Hepatocyte (in vitro differentiated cells): ENCODE measurements around the gene ZNF385D. TPM values are rescaled to one million over a fixed set of nuclear protein-coding genes. Genes with fewer than 3 reads are reported as not detected.

Source experiments
- DNase-seq: peaks from one replicate; pipeline ENCODE4 v3.0.0-alpha.2; 2016; ENCODE audit warnings: low spot score
- H2AFZ ChIP-seq: fragments of 200-600 bp; sonication (generic); 2 replicates; pipeline ENCODE4 v1.6.0; 2016; ENCODE audit warnings: antibody characterized with exemption, mild to moderate bottlenecking
- H3K27ac ChIP-seq: fragments of 200-600 bp; sonication (generic); 2 replicates; pipeline ENCODE4 v1.5.1; 2016; ENCODE audit warnings: mild to moderate bottlenecking
- H3K27me3 ChIP-seq: fragments of 200-600 bp; sonication (generic); 2 replicates; pipeline ENCODE4 v1.6.1; 2016
- H3K36me3 ChIP-seq: fragments of 200-600 bp; sonication (generic); replicated peaks from 2 replicates; pipeline ENCODE4 v1.5.1; 2016; ENCODE audit warnings: low read depth; ENCODE audit not compliant: insufficient read depth
- H3K4me1 ChIP-seq: fragments of 200-600 bp; sonication (generic); 2 replicates; pipeline ENCODE4 v1.5.1; 2016; ENCODE audit warnings: mild to moderate bottlenecking, moderate library complexity; ENCODE audit not compliant: insufficient read depth
- H3K4me2 ChIP-seq: fragments of 200-600 bp; sonication (generic); 2 replicates; pipeline ENCODE4 v1.6.0; 2016
- H3K4me3 ChIP-seq: fragments of 200-600 bp; sonication (generic); 2 replicates; pipeline ENCODE4 v1.5.1; 2016; ENCODE audit warnings: mild to moderate bottlenecking
- H3K79me2 ChIP-seq: fragments of 200-600 bp; sonication (generic); 2 replicates; pipeline ENCODE4 v1.6.0; 2017; ENCODE audit warnings: mild to moderate bottlenecking
- H3K9me2 ChIP-seq: fragments of 200-600 bp; sonication (generic); replicated peaks from 2 replicates; pipeline ENCODE4 v1.6.0; 2017; ENCODE audit warnings: mild to moderate bottlenecking; ENCODE audit not compliant: insufficient read depth
- H3K9me3 ChIP-seq: fragments of 200-600 bp; sonication (generic); 2 replicates; pipeline ENCODE4 v1.5.1; 2016; ENCODE audit warnings: low read depth, mild to moderate bottlenecking
- H4K20me1 ChIP-seq: fragments of 200-600 bp; sonication (generic); 2 replicates; pipeline ENCODE4 v1.6.0; 2016; ENCODE audit warnings: mild to moderate bottlenecking; ENCODE audit not compliant: insufficient read depth, poor library complexity, severe bottlenecking
- CTCF ChIP-seq: fragments of 200-600 bp; sonication (generic); IDR thresholded peaks from 2 replicates; pipeline ENCODE4 v1.5.1; 2016; ENCODE audit warnings: antibody characterized with exemption, mild to moderate bottlenecking; ENCODE audit not compliant: poor library complexity
- EZH2 ChIP-seq: fragments of 200-600 bp; sonication (generic); IDR thresholded peaks from 2 replicates; pipeline ENCODE4 v1.6.1; 2016; ENCODE audit warnings: antibody characterized with exemption, mild to moderate bottlenecking, borderline replicate concordance
- EZH2phosphoT487 ChIP-seq: fragments of 200-600 bp; sonication (generic); IDR thresholded peaks from one replicate; pipeline ENCODE4 v1.6.1; 2018; ENCODE audit warnings: antibody characterized with exemption, mild to moderate bottlenecking, low read depth, moderate library complexity; ENCODE audit not compliant: unreplicated experiment, severe bottlenecking
- WGBS: methylation state at CpG from one replicate; pipeline ENCODE4 v1.1.6; 2016; ENCODE audit warnings: low lambda C conversion rate; ENCODE audit errors: missing lambda C conversion rate; 5-methylcytosine and 5-hydroxymethylcytosine counted together
- polyA plus RNA-seq: library from polyadenylated mRNA; unstranded; fragments of >200 nt; fragmentation: Nextera tagmentation; extraction: Ambion mirVana; gene quantifications from 2 replicates; pipeline ENCODE4 v1.2.1, GENCODE V29; 2016
- total RNA-seq: library from RNA; depleted of rRNA; stranded (reverse); fragments of >200 nt; gene quantifications from 2 replicates; pipeline ENCODE4 v1.2.3, GENCODE V29; 2014

ZNF385D gene
- total and polyA plus RNA-seq, 2 experiments from 2014 or later: 4.9 to 7.4 TPM

DNA sequence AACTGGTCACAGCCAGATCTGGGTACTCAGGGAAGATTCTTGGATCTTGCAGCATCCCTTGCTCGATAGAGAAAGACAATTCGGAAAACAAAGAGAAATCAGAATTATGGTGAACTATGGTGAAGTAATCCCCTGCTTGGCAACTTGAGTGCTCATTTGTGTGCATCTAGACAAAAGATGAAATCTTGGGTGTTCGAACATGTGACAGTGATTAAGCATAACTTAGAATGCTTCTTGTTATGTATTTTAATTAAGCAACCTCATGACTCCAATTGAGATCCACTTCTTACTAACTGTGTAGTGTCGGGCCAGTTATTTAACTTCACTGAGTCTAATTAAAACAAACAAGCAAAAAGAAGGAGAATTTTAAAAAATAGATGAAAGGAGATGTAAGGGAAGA, 56.5 kb downstream of the ZNF385D start:
- Histone ChIP-seq H3K4me3 (no peak overlapping the region), H3K36me3 (no peaks in the 10 kb centered on the region), H3K9me3 (no peaks in the 10 kb centered on the region), H3K4me2 (no peak overlapping the region), H3K9me2 (no peaks in the 10 kb centered on the region), H3K27me3 (no peaks in the 10 kb centered on the region), H4K20me1 (no peaks in the 10 kb centered on the region), H3K79me2 (no peaks in the 10 kb centered on the region), H3K27ac (no peak overlapping the region), H3K4me1 (no peaks in the 10 kb centered on the region), H2AFZ (no peak overlapping the region)
- TF ChIP-seq EZH2phosphoT487: no peak
- no peak for TF ChIP-seq CTCF
- TF ChIP-seq EZH2: no peak
- DNase-seq: no peak
- 86% methylated on average over 4 of the region's 4 CpGs for WGBS

- Histone ChIP-seq H2AFZ (no peak overlapping the region), H3K4me3 (no peak overlapping the region), H3K4me1 (no peaks in the 10 kb centered on the region), H3K4me2 (no peak overlapping the region), H3K79me2 (no peaks in the 10 kb centered on the region), H3K9me3 (no peaks in the 10 kb centered on the region), H3K27me3 (no peaks in the 10 kb centered on the region), H3K36me3 (no peaks in the 10 kb centered on the region), H3K9me2 (no peaks in the 10 kb centered on the region), H3K27ac (no peak overlapping the region), H4K20me1 (no peaks in the 10 kb centered on the region)
- no peak for DNase-seq
- TF ChIP-seq EZH2 (no peak), CTCF (no peak), EZH2phosphoT487 (no peak)
- 97% methylated on average over 6 of the region's 6 CpGs for WGBS
Measured at GRCh38 chr3:21691036-21691435, 60.0 kb downstream of the ZNF385D start.

- Histone ChIP-seq H3K27me3 (no peaks in the 10 kb centered on the region), H3K9me2 (no peaks in the 10 kb centered on the region), H3K9me3 (no peaks in the 10 kb centered on the region), H3K36me3 (no peaks in the 10 kb centered on the region), H3K79me2 (no peaks in the 10 kb centered on the region), H3K4me2 (no peak overlapping the region), H2AFZ (no peak overlapping the region), H3K4me3 (no peak overlapping the region), H3K27ac (no peak overlapping the region), H4K20me1 (no peaks in the 10 kb centered on the region), H3K4me1 (no peaks in the 10 kb centered on the region)
- TF ChIP-seq EZH2 (no peak), EZH2phosphoT487 (no peak)
- no peak for DNase-seq
Measured at GRCh38 chr3:21682206-21682605, 68.8 kb downstream of the ZNF385D start.

- H3K27me3 ChIP-seq: no peaks in the 10 kb centered on the region
- no peaks in the 10 kb centered on the region for H3K9me3 ChIP-seq
- H3K4me2 ChIP-seq: no peak overlapping the region
- no peaks in the 10 kb centered on the region for H3K79me2 ChIP-seq
- 81% methylated on average over 3 of the region's 3 CpGs for WGBS
- no peak overlapping the region for H3K4me3 ChIP-seq
- H4K20me1 ChIP-seq: no peaks in the 10 kb centered on the region
- no peak for DNase-seq
- no peaks in the 10 kb centered on the region for H3K36me3 ChIP-seq
- H3K9me2 ChIP-seq: no peaks in the 10 kb centered on the region
- no peaks in the 10 kb centered on the region for H3K4me1 ChIP-seq
- no peak overlapping the region for H3K27ac ChIP-seq
- H2AFZ ChIP-seq: no peak overlapping the region
- no peak for TF ChIP-seq EZH2phosphoT487
- TF ChIP-seq CTCF: no peak
- TF ChIP-seq EZH2: no peak
Measured at GRCh38 chr3:21673393-21673792, 77.6 kb downstream of the ZNF385D start.
